RWPE1 (cell line): ENCODE data around the gene KLF13.

Experiments
- CTCF ChIA-PET: fragments of 350-600 bp; sonication (Branson Sonifier 250); formaldehyde crosslinking; extraction: SDS; loops from one replicate; lab custom pipeline; 2021; lab: Yijun Ruan, JAX
- POLR2A ChIA-PET: fragments of 400-600 bp; formaldehyde crosslinking; extraction: SDS; loops from one replicate; lab custom pipeline; 2020; ENCODE audit warnings: antibody characterized with exemption; ENCODE audit not compliant: low non-redundant PET; lab: Yijun Ruan, JAX
- DNase-seq: peaks from one replicate; pipeline ENCODE4 v3.0.0; 2012; ENCODE audit warnings: low spot score
- H3K27ac ChIP-seq: fragments of 450-650 bp; 2 replicates; pipeline ENCODE4 v1.5.1; 2017
- TF ChIP-seq, protein P1 (sequence below): fragments of 450-650 bp; conservative IDR thresholded peaks from 2 replicates; pipeline ENCODE4 v1.5.1; 2017; ENCODE audit warnings: low read depth, mild to moderate bottlenecking

The KLF13 gene

DNA sequence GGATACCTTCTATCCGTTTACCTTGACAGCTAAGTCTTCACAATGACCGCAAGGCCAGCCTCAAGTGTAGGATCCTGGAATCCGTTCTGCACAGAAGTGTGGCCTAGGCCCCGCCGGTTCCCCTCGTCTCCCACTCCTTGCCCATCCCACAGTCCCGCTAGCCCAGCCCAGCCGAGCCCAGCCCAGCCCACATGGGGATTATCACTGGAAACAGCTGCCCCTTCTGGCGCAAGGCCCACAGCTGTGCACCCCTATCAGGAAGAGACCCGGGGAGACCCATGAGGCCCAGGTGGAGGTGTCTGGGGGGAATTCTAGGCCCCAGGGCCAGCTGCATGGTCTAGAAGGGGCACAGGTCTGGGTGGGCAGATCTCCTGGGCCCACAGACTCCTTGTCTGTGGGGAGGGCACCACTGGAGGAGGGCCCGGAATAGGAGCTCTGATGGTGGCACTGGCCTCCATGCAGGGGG, 27.9 kb upstream of the KLF13 start:
- CTCF ChIA-PET: interaction anchor here (0.6 kb wide), 1 partner anchor 46 kb away, joined by 3 read pairs; no protein-coding TSS in a partner anchor
- no peak for DNase-seq
- TF ChIP-seq, protein P1, sequence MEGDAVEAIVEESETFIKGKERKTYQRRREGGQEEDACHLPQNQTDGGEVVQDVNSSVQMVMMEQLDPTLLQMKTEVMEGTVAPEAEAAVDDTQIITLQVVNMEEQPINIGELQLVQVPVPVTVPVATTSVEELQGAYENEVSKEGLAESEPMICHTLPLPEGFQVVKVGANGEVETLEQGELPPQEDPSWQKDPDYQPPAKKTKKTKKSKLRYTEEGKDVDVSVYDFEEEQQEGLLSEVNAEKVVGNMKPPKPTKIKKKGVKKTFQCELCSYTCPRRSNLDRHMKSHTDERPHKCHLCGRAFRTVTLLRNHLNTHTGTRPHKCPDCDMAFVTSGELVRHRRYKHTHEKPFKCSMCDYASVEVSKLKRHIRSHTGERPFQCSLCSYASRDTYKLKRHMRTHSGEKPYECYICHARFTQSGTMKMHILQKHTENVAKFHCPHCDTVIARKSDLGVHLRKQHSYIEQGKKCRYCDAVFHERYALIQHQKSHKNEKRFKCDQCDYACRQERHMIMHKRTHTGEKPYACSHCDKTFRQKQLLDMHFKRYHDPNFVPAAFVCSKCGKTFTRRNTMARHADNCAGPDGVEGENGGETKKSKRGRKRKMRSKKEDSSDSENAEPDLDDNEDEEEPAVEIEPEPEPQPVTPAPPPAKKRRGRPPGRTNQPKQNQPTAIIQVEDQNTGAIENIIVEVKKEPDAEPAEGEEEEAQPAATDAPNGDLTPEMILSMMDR: no peak
- POLR2A ChIA-PET: no interaction called here
- no peak overlapping the region for H3K27ac ChIP-seq

DNA sequence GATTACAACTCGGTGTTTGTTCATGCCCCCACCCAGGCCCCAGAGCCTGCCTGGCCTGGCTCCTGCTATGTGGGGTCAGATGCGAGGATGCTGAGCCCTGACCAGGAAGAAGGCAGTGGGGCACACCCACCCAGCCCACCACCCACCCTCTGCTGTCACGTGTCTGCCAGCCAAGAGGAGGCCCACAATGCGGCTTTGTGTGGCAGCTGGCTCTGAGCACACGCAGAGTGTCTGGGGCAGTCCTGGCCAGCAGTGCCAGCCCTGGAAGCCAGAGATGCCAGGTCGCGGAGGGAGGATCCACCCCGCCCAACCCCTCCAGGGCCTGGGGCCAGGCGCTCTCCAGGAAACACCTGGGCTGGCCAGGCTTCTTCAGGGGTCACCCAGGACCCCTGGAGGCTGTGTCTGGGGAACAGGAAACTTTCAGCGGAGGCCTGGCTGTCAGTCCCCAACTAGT, 26.4 kb upstream of the KLF13 start:
- ChIA-PET CTCF (interaction anchor here (0.8 kb wide), 1 partner anchor 10 kb away, joined by 6 read pairs; no protein-coding TSS in a partner anchor), POLR2A (no interaction called here)
- DNase-seq: no peak
- TF ChIP-seq, protein P1: no peak
- H3K27ac ChIP-seq: peak overlapping the region; percentile 37

DNA sequence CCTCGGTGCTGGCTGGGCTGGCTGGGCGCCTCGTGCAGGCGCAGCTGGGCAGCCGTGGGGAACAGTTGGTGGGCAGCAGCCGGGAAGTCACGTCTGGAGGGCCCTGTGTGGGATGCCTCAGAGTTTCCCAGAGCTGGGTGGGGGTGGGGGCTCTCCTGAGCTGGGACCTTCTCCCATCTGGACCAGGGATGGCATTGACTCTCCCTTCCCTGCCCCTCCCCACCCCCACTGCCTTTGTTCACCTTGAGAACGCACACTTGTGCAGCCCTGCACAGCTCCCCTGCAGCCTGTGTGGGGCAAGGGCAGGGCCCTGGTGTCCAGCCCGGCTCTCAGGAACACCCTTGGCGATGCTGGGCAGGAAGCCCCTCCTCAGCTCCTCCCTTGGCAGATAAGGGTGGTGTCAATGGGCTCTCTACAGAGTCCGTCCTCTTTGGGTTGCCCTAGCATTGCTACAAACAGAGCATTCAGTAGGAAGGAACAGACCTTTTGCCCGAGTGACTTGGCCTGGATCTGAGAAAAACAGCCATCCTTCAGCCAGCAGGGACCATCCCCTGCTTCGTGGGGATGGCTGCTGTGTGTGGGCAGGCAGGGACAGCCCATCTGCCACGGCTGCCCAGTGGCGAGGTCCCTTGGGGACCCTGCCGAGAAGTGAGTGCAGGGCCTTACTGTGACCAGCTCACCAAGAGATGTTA, 25.5 kb upstream of the KLF13 start:
- ChIA-PET POLR2A (interaction anchor here (0.6 kb wide), 1 partner anchor 39 kb away, joined by 6 read pairs; no protein-coding TSS in a partner anchor), CTCF (interaction anchor here (0.8 kb wide), 1 partner anchor 11 kb away, joined by 6 read pairs; no protein-coding TSS in a partner anchor)
- no peak for DNase-seq
- H3K27ac ChIP-seq: peak overlapping the region; percentile 37; the same call in 1 of the 2 replicates
- TF ChIP-seq, protein P1: no peak

DNA sequence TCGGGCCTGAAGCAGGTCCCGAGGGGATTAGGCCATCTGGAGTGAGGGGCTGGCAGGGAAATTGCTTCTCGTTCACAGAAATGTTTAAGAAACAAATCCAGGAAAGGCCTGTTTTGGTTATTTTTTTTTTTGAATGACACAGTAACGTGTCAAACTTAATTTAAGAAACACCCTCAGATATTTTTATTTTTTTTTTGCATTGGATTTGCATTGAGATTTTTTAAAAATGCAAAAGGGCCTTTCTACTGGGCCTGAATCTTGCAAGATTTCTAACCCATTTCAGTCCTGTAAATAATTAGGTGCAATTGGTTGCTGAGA, 25.0 kb upstream of the KLF13 start:
- POLR2A ChIA-PET: interaction anchor here (0.6 kb wide), 1 partner anchor 39 kb away, joined by 6 read pairs; no protein-coding TSS in a partner anchor
- TF ChIP-seq, protein P1: no peak
- H3K27ac ChIP-seq: no peak overlapping the region
- no peak for DNase-seq
- CTCF ChIA-PET: no interaction called here

DNA sequence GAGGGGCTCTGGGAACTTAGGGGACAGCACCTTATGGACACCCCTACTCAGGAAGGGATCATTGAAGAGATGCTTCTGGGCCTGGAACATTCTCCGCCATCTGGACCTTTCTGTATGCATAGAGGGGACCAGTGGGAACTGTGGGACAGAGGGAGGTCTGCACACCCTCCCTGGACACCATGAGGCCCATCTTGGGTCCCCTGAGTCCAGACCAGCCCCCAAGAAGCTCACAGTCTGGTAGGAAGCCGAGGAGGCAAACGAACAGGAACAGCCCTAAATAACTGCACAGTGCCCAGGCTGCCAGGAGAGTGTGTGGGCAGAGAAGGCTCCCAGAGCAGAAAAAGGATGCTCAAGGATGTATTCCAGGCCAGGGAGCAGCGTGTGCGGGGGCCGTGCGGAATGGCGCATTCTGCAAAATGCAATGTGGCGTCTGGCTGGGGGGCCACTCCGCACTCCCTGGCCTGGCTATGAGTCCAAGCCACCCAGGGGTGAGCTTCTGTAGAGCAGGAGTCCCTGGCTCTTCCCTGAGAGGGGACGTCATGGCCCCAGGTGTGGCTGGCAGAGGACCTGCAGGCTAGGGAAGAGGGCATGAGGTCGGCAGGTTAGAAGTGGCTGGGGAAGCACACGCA, 24.5 kb upstream of the KLF13 start:
- ChIA-PET CTCF (interaction anchor here (0.6 kb wide), 1 partner anchor 106 kb away, joined by 4 read pairs; no protein-coding TSS in a partner anchor), POLR2A (no interaction called here)
- peak overlapping the region; percentile 22; the same call in 1 of the 2 replicates for H3K27ac ChIP-seq
- DNase-seq: no peak
- TF ChIP-seq, protein P1: no peak

DNA sequence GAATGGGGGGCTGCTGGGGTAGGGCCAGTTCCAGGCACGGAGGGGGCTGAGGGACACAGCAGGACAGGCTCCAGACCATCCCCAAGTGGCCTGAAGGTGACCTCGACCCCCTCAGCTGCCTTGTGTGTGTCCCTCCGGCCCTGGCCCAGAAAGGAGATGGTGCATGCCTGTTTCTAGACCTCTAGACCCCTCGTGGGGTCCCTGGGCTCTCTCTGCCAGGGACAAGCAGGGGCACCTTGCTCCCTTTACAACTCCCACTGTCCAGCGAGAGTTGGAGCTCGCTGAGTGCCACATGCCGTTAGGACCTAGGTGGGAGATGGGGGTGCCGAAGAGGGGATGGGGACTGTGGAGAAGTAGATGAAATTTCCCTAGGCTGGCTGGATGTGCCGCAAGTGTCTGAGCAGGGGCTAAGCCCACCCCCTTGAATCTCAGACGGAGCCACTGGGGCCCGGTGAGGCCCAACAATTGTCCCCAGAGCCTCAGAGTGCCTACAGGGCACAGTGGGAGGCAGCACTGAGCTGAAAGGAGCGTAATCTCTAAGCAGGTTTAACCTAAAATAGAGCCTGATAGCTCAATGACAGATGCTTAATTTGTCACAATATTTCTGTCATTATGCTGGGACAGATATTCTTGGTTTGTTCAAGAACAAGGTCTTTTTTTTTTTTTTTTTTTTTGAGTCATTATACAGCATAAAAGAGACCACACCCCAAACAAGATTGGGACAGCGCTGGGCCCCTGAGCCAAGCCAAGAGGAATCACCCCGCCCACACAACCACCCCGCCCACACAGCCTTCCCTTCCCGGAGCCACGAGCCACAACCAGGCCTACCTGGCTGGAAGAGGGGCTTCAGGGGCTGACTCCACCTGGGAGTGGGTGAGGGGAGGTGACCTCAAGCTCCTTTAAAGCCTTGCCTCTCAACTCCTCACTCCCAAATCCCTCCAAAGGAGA, 23.6 kb upstream of the KLF13 start:
- peak overlapping the region; percentile 22 for H3K27ac ChIP-seq
- CTCF ChIA-PET: interaction anchor here (0.6 to 0.7 kb wide), 3 partner anchors 9 to 107 kb away, joined by 3 to 5 read pairs (median 4); no protein-coding TSS in a partner anchor
- TF ChIP-seq, protein P1: no peak; the same call in 1 of the 2 replicates
- POLR2A ChIA-PET: no interaction called here
- peak; percentile 55 for DNase-seq
